ENCODE data around the gene SLX9.

The SLX9 gene

DNA sequence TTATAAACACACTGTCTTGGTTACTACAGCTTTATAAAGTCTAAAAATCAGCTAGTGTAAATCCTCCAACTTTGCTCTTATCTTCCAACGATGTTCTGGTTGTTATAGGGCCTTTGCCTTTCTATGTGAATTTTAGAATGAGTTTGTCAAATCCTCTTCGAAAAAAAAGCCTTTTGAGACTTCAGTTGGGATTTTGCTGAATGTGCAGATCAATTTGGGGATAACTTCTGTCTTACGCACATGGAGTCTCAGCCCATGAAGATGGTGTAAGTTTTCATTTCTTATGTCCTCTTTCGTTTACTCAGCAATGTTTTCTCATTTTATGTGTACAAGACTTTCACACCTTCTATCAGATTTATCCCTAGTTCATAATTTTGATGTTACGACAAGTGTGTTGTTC lies 69.8 kb downstream of the SLX9 start:
- no peak for DNase-seq

GRCh38 chr21:45010096-45010495 lies 70.3 kb downstream of the SLX9 start:
- no peak for DNase-seq

GRCh38 chr21:45010860-45011259 lies 71.0 kb downstream of the SLX9 start:
- DNase-seq: no peak

DNA sequence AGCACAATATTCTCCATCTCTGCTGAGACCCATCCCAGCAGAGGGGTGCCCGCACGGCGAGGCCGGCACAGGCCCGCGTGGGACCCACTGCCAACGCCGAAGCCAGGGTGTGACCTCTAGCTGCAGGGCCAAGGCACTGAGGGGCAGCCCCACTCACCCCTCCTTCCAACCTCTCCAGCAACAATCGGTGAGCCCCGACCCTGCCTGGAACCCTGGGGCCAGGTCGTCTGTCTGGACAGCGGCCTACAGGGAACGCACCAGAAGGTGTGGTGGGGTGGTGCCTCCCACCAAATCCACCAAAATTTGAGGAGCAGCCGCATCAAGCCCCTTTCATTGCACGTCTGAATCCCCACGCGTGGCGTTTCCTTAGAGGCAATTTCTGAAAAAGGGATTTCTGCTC lies 71.6 kb downstream of the SLX9 start:
- no peak for DNase-seq

DNA sequence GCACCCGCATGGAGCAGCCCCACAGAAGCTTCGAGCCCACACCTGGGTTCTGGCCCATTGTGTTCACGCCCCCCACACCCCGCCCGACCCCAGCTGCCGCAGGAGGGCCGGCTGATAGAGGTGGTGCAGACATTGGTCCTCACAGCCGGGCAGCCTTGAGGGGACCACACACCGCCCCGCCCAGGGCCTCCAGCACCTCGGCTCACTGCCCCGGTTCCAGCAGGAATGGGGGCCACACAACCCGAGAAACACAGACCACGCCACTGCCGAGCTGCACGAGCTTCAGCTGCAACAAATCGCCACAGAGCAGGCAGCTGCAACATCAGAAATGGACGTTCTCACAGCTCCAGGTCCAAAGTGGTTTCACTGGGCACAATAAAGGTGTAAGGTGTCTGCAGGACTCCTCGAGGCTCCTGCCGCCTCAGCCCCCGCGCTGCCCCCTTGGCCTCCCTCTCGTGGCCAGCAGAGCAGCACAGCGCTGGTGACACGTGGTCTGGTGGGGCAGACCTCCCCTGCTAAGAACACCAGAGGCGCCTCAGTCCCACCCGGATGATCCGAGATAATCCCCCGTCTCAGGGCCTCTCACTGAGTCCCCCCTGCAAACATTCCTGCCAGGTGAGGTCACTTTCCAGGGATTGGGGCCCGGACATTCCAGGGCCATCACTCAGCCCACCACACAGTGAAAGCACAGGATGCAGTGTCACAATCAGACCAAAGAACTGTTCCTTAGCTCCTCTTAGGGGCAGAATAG lies 72.3 kb downstream of the SLX9 start:
- no peak for DNase-seq

DNA sequence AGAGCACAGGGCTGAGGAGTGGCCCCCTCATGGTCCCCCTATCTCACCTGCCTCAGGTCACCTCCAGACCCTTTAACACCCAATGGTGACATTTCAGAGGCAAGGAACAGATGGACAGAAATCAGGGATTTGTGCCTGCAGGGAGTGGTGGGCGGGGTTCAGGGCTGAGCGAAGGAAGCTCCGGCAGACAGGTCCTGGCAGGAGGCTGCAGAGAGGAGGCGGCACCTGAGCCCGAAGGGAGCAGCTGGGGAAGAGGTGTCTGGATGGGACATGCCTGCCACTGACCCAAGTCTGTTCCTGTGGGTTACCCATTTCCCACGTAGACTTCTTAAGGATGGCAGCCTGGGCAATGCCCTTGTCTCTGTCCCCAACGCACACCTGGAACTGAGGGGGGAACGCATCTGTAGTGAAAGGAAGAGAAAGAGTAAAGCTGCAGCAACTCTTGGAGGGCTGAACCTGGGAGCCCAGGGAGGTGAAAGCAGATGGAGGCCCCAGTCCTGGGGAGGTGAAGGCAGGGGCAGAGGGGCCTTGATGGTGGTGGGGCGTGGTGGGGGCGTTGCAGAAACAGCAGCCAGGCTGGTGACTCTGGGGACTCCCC lies 72.9 kb downstream of the SLX9 start:
- DNase-seq: no peak

DNA sequence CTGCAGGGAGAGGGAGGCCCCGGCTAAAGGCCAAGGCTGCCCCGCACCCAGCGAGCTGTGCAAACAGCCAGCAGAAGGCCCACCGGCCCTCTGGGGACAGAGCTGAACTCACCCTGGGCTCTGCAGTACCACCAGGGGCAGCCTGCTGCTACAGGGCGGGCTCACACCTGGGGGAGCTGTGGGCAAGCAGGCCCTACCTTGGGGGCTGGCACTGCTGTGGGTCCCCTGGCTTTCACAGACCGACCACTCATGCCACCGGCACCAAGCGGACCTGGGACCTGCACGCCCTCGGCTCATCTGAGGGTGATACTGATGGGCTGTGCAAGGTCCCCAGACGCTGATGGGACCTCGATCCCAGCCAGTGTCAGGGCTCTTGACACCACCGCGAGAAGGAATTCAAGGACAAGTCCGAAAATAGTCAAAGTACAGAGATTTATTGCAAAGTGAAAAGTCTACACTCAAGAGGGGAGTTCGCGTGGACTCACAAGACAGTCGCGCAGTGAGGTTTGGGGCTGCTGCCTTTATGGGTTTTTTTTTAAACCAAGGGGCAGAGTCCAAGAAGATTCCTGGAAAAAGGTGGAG lies 73.5 kb downstream of the SLX9 start:
- no peak for DNase-seq

DNA sequence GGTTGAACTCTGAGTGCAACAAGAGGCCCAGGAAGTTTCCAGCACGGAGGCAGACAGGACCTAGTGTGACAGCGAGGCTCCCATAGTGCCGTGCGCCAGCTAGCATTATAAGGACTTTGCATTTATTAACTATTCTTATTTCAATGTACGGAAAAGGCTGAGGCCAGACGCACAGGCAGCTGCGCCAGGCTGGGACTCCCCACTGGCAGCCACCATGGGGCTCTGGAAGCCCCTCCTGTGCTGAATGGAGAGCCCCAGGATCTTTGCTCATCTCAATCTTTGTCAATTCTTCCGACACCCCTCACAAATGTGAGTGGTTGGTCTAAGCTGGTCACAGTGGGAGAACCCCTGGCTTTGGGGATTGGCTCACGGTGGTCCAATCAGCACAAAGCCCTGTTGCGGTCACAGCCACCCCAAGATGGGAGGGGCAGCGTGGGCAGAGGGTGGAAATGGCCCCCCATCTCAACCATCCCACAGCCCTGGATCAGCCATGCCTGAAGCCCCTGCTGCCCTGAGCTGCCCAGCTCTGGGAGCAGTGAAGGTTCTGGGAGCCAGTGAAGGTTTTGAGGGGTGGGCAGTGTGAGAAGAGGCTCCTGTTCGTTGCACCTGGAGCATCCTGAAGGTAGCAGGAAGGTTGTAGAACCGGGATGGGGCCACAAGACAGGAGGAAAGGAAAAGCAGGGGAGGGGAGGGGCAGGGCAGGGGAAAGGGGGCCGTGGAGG lies 75.1 kb downstream of the SLX9 start:
- no peak for DNase-seq

DNA sequence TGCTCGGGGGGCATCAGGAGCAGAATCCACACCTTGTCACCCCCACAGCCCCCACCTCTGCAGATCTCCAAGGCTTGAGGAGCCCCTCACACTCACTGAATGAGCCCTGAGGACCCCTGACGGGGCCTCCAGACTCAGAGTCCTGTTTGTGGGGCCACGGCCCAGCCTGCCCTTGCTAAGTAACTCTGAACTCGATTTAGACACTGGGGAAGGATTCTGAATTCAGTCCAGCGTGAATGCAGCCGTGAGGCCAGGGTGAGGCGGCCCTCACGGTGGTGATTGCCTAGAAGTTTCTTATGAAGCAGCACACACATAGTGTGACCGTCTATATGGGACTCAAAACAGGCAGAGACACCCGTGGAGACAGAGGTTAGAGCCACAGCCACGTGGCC lies 75.6 kb downstream of the SLX9 start:
- DNase-seq: no peak

- no peak for DNase-seq
Measured at GRCh38 chr21:45016031-45016405, 76.2 kb downstream of the SLX9 start.

DNA sequence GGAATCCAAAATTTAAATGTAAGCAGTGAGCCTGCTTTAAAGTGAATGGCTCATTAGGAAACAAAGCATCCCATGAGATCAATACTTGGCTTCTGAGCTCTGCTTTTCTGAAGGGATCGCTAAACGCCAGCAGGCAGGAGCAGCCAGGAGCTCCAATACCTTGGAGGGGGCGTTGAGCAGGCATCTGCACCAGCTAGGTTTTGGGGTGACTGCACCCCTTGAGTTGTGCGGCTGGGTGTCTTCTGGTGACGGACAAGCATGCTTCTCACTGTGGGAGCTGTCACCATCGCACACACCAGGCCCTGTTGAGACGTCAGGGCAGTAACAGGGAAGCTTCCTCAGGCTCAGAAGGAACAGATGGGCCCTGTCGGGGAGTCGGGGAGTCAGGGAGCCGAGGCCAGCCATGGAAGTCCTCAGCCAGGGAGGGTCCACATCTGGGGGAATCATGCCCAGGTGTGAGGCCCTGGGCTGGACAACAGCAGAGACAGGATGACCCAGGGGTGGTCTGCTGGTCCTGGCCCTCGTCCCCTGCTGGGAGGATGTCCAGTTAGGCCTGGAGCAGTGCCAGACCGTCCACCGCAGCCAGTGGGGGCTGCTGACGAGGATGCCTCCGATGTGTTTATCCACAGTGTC lies 76.7 kb downstream of the SLX9 start:
- DNase-seq: no peak

DNA sequence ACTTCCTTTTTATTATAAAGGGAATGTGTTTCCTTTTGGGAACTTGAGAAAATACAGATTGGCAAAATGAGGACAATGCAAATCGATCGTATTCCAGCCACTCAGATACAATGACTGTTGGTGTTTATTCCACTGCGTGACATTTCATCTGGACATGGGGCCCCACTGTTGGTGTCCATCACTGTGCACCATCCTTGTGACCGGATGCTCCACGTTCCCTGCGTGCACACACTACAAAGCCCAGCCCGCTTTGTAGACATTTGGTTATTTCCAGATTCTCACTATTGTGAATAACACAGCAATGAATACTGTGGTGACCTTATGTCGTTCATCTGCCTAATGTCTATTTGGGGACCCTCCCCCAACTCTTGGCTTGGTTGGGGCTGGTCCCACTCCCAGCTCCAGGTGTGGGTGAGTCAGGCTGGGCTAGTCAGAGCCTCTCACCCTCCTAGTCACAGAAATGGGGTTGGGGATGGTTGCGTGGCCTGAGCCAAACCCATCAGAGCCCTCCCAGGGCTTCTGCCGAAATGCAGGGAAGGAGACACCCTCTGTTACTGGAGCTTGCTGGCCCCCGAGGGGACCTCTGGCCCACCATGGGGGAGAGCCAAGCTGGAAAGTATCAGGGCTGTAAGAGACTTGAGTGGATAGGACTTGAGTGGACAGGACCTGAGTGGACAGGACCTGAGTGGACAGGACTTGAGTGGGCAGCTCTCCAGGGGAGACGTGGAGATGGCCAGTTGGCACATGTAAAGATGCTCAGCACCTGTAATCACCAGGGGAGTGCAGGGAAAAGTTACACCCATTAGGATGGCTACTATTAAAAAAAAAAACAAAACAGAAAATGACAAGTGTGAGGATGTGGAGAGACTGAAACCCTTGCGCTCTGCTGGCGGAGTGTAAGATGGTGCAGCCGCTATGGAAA lies 77.5 kb downstream of the SLX9 start:
- no peak for DNase-seq

- no peak for DNase-seq
Measured at GRCh38 chr21:45018131-45019075, 78.6 kb downstream of the SLX9 start.

- DNase-seq: no peak
Measured at GRCh38 chr21:45019076-45019886, 79.5 kb downstream of the SLX9 start.

GRCh38 chr21:45019887-45020537 lies 80.2 kb downstream of the SLX9 start:
- no peak for DNase-seq

GRCh38 chr21:45020629-45021427 lies 81.0 kb downstream of the SLX9 start:
- no peak for DNase-seq

- no peak for DNase-seq
Measured at GRCh38 chr21:45021428-45022347, 81.9 kb downstream of the SLX9 start.

- no peak for DNase-seq
Measured at GRCh38 chr21:45022348-45022675, 82.5 kb downstream of the SLX9 start.
